CD4-positive, alpha-beta T cell (primary cell): ENCODE measurements around the gene NOS3. TPM values are rescaled to one million over a fixed set of nuclear protein-coding genes. Genes with fewer than 3 reads are reported as not detected.
"Not testable (repeated sequence)": the region's sequence is repeated elsewhere in the genome, so short reads cannot be mapped to it uniquely, and the experiment has no call there.

Source experiments
- ATAC-seq: fragments of 200-7000 bp; cut with Tn5 transposase; one replicate; pipeline ENCODE4 v1.10.0; 2022; ENCODE audit warnings: mild to moderate bottlenecking; ENCODE audit not compliant: poor library complexity
- CTCF ChIA-PET: fragments of 350-600 bp; sonication (Branson Sonifier 250); formaldehyde crosslinking; loops from one replicate; lab custom pipeline; 2021; ENCODE audit warnings: antibody characterized with exemption, inconsistent platforms; lab: Charles Lee
- POLR2A ChIA-PET: fragments of 350-600 bp; sonication (Branson Sonifier 250); formaldehyde crosslinking; loops from one replicate; lab custom pipeline; 2021; ENCODE audit warnings: antibody characterized with exemption, inconsistent platforms; lab: Charles Lee
- DNase-seq, 14 experiments: peaks; one replicate each; pipeline ENCODE4 v3.0.0-alpha.2; 2013 to 2020; ENCODE audit warnings: mixed read lengths in 2 of 14
- H3K27ac ChIP-seq, 2 donors: one replicate each; pipeline versions ENCODE4 v1.5.1 to v1.7.0; 2013; ENCODE audit warnings: low read length in 2 of 2, low read depth in 1 of 2, mild to moderate bottlenecking in 1 of 2
- H3K27me3 ChIP-seq, 2 experiments: 1 replicate in 1 of 2; 2 replicates in 1 of 2; pipeline versions ENCODE4 v1.6.1 to v1.7.0; 2013; ENCODE audit warnings: low read length in 2 of 2, control low read depth in 1 of 2, mild to moderate bottlenecking in 1 of 2, moderate library complexity in 1 of 2; ENCODE audit not compliant: insufficient read depth in 2 of 2, control insufficient read depth in 1 of 2
- H3K36me3 ChIP-seq: one replicate; pipeline ENCODE4 v1.6.1; 2013; ENCODE audit warnings: low read length, control low read depth; ENCODE audit not compliant: insufficient read depth
- H3K4me1 ChIP-seq: one replicate; pipeline ENCODE4 v1.6.1; 2013; ENCODE audit warnings: low read length, control low read depth; ENCODE audit not compliant: insufficient read depth
- H3K4me3 ChIP-seq: one replicate; pipeline ENCODE4 v1.5.1; 2013; ENCODE audit warnings: mild to moderate bottlenecking, low read length, moderate library complexity
- H3K9me3 ChIP-seq, 2 experiments: 1 replicate in 1 of 2; 2 replicates in 1 of 2; pipeline versions ENCODE4 v1.6.1 to v1.7.0; 2013; ENCODE audit warnings: low read length in 2 of 2, mild to moderate bottlenecking in 2 of 2, control low read depth in 1 of 2, moderate library complexity in 1 of 2; ENCODE audit not compliant: control insufficient read depth in 1 of 2, insufficient read depth in 1 of 2
- H3K27ac Mint-ChIP-seq: one replicate; pipeline ENCODE4 v1.8.0; 2020; ENCODE audit warnings: mixed read lengths
- H3K27me3 Mint-ChIP-seq: one replicate; pipeline ENCODE4 v1.8.0; 2021; ENCODE audit warnings: mixed read lengths
- H3K36me3 Mint-ChIP-seq: one replicate; pipeline ENCODE4 v1.8.0; 2021; ENCODE audit warnings: low read depth, mixed read lengths
- H3K4me1 Mint-ChIP-seq: one replicate; pipeline ENCODE4 v1.8.0; 2021; ENCODE audit warnings: low read depth, mixed read lengths
- H3K4me3 Mint-ChIP-seq: one replicate; pipeline ENCODE4 v1.8.0; 2020; ENCODE audit warnings: mild to moderate bottlenecking, mixed read lengths
- H3K9me3 Mint-ChIP-seq: one replicate; pipeline ENCODE4 v1.8.0; 2020; ENCODE audit warnings: mixed read lengths
- intact Hi-C, 2 experiments: fragments of 100-400 bp; cut with DNase I in 1 of 2; cut with micrococcal nuclease in 1 of 2; formaldehyde crosslinking; loops; one replicate each; pipeline versions ENCODE4 v1.15.1 to v1.9.0; 2023 to 2025; cut with DNase I, micrococcal nuclease
- total RNA-seq, 174 experiments: library from RNA in 2 of 174; stranded (reverse) in 2 of 174; gene quantifications; one replicate each; pipeline ENCODE4 v1.2.3 and lab custom pipeline; 2021 to 2026
- TF ChIP-seq, protein P1 (sequence below): fragments of 200-600 bp; IDR thresholded peaks from one replicate; pipeline ENCODE4 v1.8.0; 2022; ENCODE audit warnings: antibody characterized with exemption, mild to moderate bottlenecking

Gene NOS3
- total RNA-seq, 2 experiments from 2014 or later = 3.9 to 7.1 TPM

DNA sequence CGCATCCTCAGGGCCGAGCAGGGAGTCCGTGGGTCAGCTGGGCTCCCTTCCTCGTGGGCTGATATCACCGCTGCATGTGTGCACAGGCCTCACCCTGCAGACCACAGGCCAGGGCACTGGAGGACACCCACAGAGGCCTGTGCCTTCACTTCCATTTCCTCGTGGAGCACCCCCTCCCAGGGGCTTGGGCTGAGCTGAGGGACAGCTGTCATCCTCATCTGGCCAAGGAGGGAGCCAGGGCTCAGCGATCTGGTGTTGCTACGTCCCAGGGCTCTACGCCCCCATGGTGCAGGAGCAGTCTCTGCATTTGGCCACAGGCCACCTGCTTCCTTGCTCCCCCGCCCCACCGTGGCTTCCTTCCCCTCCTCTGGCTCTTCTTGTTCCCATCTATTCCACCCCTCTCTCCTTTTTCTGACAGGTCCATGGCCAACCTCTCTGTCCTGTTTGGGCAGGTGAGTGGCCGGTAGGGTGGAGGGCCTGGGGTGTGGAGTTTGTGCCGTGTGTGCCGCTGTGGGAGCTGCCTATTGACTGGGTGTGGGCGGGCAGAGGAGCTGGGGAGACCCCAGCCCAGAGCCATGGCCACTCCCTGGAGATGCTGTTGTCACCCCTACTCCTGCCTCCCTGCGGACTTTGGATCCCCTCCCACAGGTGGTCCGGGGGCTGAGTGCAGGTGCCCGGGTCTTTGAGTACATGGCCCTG lies 49.2 kb downstream of the NOS3 start:
- intact Hi-C loops = no loop called here
- peaks cover 43% of the 10 kb centered on the region for H3K36me3 ChIP-seq
- no peaks in the 10 kb centered on the region for H3K4me1 Mint-ChIP-seq
- no peak overlapping the region for H3K27ac ChIP-seq
- H3K4me3 ChIP-seq = no peak overlapping the region
- no peaks in the 10 kb centered on the region for H3K27me3 Mint-ChIP-seq
- ATAC-seq (no peak), DNase-seq (no peak)
- H3K4me3 Mint-ChIP-seq = no peak overlapping the region
- H3K4me1 ChIP-seq = peaks cover 8% of the 10 kb centered on the region
- TF ChIP-seq, protein P1, sequence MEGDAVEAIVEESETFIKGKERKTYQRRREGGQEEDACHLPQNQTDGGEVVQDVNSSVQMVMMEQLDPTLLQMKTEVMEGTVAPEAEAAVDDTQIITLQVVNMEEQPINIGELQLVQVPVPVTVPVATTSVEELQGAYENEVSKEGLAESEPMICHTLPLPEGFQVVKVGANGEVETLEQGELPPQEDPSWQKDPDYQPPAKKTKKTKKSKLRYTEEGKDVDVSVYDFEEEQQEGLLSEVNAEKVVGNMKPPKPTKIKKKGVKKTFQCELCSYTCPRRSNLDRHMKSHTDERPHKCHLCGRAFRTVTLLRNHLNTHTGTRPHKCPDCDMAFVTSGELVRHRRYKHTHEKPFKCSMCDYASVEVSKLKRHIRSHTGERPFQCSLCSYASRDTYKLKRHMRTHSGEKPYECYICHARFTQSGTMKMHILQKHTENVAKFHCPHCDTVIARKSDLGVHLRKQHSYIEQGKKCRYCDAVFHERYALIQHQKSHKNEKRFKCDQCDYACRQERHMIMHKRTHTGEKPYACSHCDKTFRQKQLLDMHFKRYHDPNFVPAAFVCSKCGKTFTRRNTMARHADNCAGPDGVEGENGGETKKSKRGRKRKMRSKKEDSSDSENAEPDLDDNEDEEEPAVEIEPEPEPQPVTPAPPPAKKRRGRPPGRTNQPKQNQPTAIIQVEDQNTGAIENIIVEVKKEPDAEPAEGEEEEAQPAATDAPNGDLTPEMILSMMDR = no peak
- no peaks in the 10 kb centered on the region for H3K27me3 ChIP-seq
- ChIA-PET CTCF (no interaction called here), POLR2A (no interaction called here)
- H3K36me3 Mint-ChIP-seq = peaks cover 38% of the 10 kb centered on the region
- H3K27ac Mint-ChIP-seq = no peak overlapping the region
- H3K9me3 Mint-ChIP-seq = no peaks in the 10 kb centered on the region
- H3K9me3 ChIP-seq = no peaks in the 10 kb centered on the region

DNA sequence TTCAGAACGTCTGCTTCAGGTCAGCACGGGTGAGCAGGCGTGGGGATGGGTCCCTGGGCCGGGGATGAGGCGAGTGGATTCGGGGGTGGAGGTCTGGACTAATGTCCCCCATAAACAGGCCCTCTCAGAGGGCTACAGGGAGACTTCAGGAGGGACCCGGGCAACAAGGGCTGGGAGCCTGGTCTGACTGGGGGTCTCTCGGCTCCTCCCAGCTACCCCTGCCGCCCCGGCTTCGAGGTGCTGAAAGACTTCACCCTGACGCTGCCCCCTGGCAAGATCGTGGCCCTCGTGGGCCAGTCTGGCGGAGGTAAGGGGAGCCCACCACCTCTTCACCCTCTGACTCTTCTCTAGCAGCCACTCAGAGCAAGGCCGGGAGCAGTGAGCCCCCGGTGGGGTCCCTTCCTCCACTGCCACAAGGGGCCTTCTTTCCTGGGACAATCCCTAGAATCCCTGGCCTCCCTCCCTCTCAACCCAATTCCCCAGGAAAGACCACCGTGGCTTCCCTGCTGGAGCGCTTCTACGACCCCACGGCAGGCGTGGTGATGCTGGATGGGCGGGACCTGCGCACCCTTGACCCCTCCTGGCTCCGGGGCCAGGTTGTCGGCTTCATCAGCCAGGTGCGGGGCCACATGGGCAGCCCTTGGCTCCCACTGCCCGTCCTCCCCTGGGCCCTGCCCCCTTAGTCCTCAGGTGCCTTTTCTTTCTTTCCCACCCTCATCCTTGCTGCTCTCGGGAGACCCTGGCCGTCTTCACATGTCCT lies 50.0 kb downstream of the NOS3 start:
- no peak overlapping the region for H3K27ac Mint-ChIP-seq
- Histone ChIP-seq H3K27ac (no peak overlapping the region), H3K27me3 (no peaks in the 10 kb centered on the region), H3K4me3 (no peak overlapping the region), H3K4me1 (peaks cover 8% of the 10 kb centered on the region), H3K36me3 (peaks cover 35% of the 10 kb centered on the region), H3K9me3 (no peaks in the 10 kb centered on the region)
- no peaks in the 10 kb centered on the region for H3K27me3 Mint-ChIP-seq
- no peaks in the 10 kb centered on the region for H3K9me3 Mint-ChIP-seq
- peaks cover 35% of the 10 kb centered on the region for H3K36me3 Mint-ChIP-seq
- H3K4me3 Mint-ChIP-seq = no peak overlapping the region
- no peaks in the 10 kb centered on the region for H3K4me1 Mint-ChIP-seq
- ChIA-PET POLR2A (no interaction called here), CTCF (no interaction called here)
- intact Hi-C loops = no loop called here
- no peak for ATAC-seq
- no peak for DNase-seq
- TF ChIP-seq, protein P1 = no peak

DNA sequence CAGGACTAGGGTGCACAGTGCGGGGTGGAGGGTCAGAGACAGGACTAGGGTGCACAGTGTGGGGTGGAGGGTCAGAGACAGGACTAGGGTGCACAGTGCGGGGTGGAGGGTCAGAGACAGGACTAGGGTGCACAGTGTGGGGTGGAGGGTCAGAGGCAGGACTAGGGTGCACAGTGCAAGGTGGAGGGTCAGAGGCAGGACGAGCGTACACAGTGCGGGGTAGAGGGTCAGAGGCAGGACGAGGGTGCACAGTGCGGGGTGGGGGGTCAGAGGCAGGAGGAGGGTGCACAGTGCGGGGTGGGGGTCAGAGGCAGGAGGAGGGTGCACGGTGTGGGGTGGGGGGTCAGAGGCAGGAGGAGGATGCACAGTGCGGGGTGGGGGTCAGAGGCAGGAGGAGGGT lies 52.6 kb downstream of the NOS3 start:
- POLR2A ChIA-PET, CTCF ChIA-PET: not testable (repeated sequence)
- H3K36me3 Mint-ChIP-seq = peaks cover 23% of the 10 kb centered on the region

More for the DNA sequence above, 52.6 kb downstream of the NOS3 start:
- H3K9me3 ChIP-seq, H3K4me1 Mint-ChIP-seq, DNase-seq, H3K27ac ChIP-seq, H3K4me1 ChIP-seq, H3K27me3 Mint-ChIP-seq, H3K4me3 Mint-ChIP-seq, H3K27ac Mint-ChIP-seq, intact Hi-C loops, H3K9me3 Mint-ChIP-seq, ATAC-seq, H3K27me3 ChIP-seq, H3K4me3 ChIP-seq: not testable (repeated sequence)
- H3K36me3 ChIP-seq = peaks cover 18% of the 10 kb centered on the region
